ENCODE data around the gene FBXW8. TPM values are rescaled to one million over a fixed set of nuclear protein-coding genes. Genes with fewer than 3 reads are reported as not detected.

FBXW8 gene
- total RNA-seq, 1 donor from 2014 or later, result 24.8 TPM

DNA sequence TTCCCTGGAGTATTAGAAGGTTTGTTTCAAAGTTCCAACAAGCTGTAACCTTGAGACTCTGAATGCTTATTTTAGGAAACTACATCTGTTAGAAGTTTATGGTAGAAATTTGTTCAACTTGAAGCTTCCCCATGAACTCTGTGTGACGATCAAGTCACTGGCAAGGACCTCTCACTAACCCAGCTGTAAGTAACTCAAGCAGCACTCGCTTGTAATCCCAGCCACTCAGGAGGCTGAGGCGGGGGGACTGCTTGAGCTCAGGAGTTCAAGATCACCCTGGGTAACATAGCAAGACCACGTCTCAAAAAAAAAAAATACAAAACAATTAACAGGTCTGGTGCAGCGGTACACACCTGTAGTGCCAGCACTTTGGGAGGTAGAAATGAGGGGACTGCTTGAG is 162.9 kb downstream of the FBXW8 start:
- DNase-seq (ENCODE audit: low spot score), result no peak

DNA sequence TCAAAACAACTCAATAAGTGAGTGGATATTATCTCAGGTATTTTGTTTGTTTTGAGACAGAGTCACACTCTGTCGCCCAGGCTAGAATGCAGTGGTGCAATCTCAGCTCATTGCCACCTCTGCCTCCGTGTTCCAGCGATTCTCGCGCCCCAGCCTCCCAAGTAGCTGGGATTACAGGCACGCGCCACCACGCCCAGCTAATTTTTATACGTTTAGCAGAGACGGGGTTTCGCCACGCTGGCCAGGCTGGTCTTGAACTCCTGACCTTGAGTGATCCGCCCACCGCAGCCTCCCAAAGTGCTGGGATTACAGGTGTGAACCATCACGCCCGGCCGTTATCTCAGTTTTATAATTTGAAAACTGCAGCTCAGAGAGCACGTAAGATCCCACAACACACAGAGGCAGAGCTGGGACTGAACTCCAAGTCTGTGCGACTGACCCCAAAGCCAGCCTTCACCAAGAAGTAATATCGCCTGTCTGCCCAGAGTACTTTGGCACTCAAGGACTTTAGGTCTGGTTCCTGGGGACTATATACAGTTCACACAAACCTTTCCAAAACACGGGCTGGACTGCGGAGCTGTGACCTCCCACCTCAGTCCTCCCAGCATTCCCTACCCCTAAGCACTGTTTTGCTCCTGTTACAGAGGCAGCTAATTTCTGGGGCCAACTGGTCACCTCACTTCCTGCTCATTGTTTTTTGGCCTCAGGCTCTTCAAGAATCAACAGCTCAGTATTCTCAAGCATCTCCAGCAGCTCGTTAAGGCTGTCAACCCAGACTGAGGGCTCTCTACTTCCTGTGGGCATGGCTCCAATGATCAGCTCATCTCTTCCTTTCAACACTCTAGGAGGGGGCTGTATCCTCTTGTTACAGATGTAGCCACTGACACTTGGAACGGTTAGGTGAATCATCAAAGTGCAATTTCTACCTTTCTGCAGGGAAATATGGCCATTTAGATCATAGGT is 165.9 kb downstream of the FBXW8 start:
- DNase-seq (ENCODE audit: low spot score), result no peak

GRCh38 chr12:117079487-117079886 is 168.7 kb downstream of the FBXW8 start:
- no peak for DNase-seq (ENCODE audit: low spot score)

DNA sequence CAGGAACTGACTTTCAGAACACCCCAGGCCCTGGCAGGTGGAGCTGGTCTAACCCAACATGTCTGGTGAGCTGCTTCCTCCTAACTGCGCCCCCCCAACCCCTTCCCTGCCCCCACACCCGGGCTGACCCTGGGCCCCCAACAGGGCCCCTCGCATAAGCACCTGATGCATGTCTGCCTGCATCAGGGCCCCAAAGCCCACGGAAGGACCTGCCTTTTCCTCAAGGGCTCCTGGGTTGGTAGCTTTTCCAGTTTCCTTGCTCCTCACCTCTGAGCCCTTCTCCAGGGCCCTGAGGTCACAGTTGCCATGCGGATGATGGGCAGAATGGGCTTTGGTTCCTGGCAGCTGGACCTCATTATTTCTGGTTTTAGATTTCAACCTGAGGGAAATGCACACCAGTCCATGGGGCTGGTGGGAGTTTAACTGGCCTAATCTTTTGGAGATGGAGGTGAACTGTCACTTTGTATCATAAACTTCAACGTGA is 170.0 kb downstream of the FBXW8 start:
- DNase-seq (ENCODE audit: low spot score), result no peak

Other genes starting within 250 kb of the FBXW8 start
- 10.6 TPM for gene SPRING1, start 172.9 kb upstream of the FBXW8 start, total RNA-seq (ENCODE audit: insufficient read depth, low replicate concordance)
- 0.48 TPM for gene RNFT2, start 172.6 kb upstream of the FBXW8 start, total RNA-seq (ENCODE audit: insufficient read depth, low replicate concordance)
- gene HRK, start 29.5 kb upstream of the FBXW8 start, total RNA-seq (ENCODE audit: insufficient read depth, low replicate concordance), result 0.96 TPM
- gene TESC, start 188.5 kb downstream of the FBXW8 start, total RNA-seq (ENCODE audit: insufficient read depth, low replicate concordance), result 0.96 TPM

Measured in umbilical cord (tissue), 2 donors.